Activated B cell treated with CpG ODN at 0.5 μM for 24 hours (primary cell): ENCODE data around the gene PRKAR2B. TPM values are rescaled to one million over a fixed set of nuclear protein-coding genes. Genes with fewer than 3 reads are reported as not detected.
A peak's percentile ranks its signal among the peaks of the same experiment; 100 is the strongest.

Experiments
- ATAC-seq: fragments of 200-7000 bp; cut with Tn5 transposase; one replicate; pipeline ENCODE4 v1.10.0; 2021; ENCODE audit warnings: low read depth, mild to moderate bottlenecking, moderate library complexity
- CTCF ChIA-PET: fragments of 350-600 bp; sonication (Branson Sonifier 250); formaldehyde crosslinking; loops from one replicate; lab custom pipeline; 2021; ENCODE audit warnings: antibody characterized with exemption; lab: Charles Lee
- POLR2A ChIA-PET: fragments of 350-600 bp; sonication (Branson Sonifier 250); formaldehyde crosslinking; loops from one replicate; lab custom pipeline; 2021; ENCODE audit warnings: antibody characterized with exemption; lab: Charles Lee
- DNase-seq: peaks from one replicate; pipeline ENCODE4 v3.0.0; 2022
- H3K27ac Mint-ChIP-seq: one replicate; pipeline ENCODE4 v1.8.0; 2020; ENCODE audit warnings: mixed read lengths
- H3K27me3 Mint-ChIP-seq: one replicate; pipeline ENCODE4 v1.8.0; 2021; ENCODE audit warnings: mixed read lengths
- H3K36me3 Mint-ChIP-seq: one replicate; pipeline ENCODE4 v1.8.0; 2021; ENCODE audit warnings: low read depth, mixed read lengths
- H3K4me1 Mint-ChIP-seq: one replicate; pipeline ENCODE4 v1.8.0; 2021; ENCODE audit warnings: mixed read lengths
- H3K4me3 Mint-ChIP-seq: one replicate; pipeline ENCODE4 v1.8.0; 2020; ENCODE audit warnings: mild to moderate bottlenecking, mixed read lengths
- H3K9me3 Mint-ChIP-seq: one replicate; pipeline ENCODE4 v1.8.0; 2020; ENCODE audit warnings: mixed read lengths
- intact Hi-C: fragments of 100-400 bp; cut with micrococcal nuclease; formaldehyde crosslinking; loops from one replicate; pipeline ENCODE4 v1.15.1; 2024
- total RNA-seq: library from RNA; stranded (reverse); gene quantifications from 2 replicates; pipeline ENCODE4 v1.2.3, GENCODE V29; 2022
- TF ChIP-seq, protein P1 (sequence below): fragments of 200-600 bp; IDR thresholded peaks from one replicate; pipeline ENCODE4 v1.8.0; 2022; ENCODE audit warnings: antibody characterized with exemption, mild to moderate bottlenecking

The PRKAR2B gene
- total RNA-seq, 1 donor from 2014 or later = 0.71 TPM

DNA sequence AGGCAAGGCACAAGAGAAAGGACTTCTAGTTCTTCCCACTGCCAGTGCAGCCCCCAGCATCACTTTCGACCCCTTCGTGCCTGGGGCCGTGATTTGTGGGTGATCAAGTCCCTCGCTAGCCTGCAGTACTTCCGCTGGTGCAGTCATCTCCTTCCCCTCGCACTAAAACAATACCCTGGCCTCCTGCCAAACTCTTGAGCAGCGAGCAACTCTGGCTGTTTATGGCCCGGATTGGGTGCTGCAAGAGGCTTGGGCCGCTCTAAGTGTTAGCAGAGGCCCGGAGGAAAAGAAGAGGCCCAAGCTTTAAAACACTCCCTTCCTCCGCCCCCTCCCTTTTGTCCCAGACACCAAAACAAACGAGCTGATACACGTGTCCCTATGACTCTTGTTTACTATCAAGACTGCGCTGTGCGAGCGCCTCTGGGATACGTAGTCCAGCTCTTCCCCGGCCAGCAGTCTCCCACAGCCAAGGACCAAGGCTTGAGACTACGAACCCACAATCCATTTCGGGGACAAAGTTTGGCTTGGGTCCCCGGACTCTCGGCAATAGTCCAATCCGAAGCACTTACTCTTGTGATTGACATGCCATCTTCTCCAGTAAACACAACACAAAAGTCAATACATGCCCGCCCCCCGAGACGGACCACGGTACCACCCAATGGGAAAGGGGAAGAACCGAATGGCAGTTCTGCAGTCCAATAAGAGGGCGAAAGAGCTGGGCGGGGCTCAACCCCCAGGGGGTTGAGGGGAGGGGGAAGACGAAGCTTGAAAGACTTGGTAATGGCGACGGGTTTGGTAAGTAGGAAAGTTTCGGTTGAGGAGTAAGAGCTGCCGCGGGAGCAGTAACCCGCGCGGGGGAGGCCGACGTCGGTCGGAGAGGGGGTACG, 124.0 kb downstream of the PRKAR2B start, which contains the start of gene HBP1:
Gene HBP1, plus strand, starts transcription at position 771 of the 887 bp plus-strand sequence. CDS start 10,891 bp downstream, outside the sequence.
- Mint-ChIP-seq H3K36me3 (peaks cover 23% of the 10 kb centered on the region), H3K4me1 (peaks cover 45% of the 10 kb centered on the region), H3K9me3 (no peaks in the 10 kb centered on the region), H3K27me3 (peaks cover 6% of the 10 kb centered on the region), H3K4me3 (peak within 1 kb of the TSS; percentile 99), H3K27ac (peak within 1 kb of the TSS; percentile 99)
- CTCF ChIA-PET = interaction anchor here (0.6 to 5.8 kb wide), 9 partner anchors 18 to 575 kb away, joined by 3 to 34 read pairs (median 3); partner anchors contain the start of genes CBLL1 and CCDC71L
- TF ChIP-seq, protein P1, sequence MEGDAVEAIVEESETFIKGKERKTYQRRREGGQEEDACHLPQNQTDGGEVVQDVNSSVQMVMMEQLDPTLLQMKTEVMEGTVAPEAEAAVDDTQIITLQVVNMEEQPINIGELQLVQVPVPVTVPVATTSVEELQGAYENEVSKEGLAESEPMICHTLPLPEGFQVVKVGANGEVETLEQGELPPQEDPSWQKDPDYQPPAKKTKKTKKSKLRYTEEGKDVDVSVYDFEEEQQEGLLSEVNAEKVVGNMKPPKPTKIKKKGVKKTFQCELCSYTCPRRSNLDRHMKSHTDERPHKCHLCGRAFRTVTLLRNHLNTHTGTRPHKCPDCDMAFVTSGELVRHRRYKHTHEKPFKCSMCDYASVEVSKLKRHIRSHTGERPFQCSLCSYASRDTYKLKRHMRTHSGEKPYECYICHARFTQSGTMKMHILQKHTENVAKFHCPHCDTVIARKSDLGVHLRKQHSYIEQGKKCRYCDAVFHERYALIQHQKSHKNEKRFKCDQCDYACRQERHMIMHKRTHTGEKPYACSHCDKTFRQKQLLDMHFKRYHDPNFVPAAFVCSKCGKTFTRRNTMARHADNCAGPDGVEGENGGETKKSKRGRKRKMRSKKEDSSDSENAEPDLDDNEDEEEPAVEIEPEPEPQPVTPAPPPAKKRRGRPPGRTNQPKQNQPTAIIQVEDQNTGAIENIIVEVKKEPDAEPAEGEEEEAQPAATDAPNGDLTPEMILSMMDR = no peak
- POLR2A ChIA-PET = interaction anchor here (0.5 to 4.3 kb wide), 39 partner anchors 9 to 1491 kb away, joined by 3 to 52 read pairs (median 5); partner anchors contain the start of genes CBLL1, COG5, DNAJB9 and DUS4L
- ATAC-seq (peak; percentile 80), DNase-seq (peak; percentile 84)
- intact Hi-C loops = loop anchor here (1.0 to 10.0 kb wide), 18 partner anchors 21 to 1636 kb away; partner anchors contain the start of genes CCDC71L, COG5, DLD and DNAJB9

DNA sequence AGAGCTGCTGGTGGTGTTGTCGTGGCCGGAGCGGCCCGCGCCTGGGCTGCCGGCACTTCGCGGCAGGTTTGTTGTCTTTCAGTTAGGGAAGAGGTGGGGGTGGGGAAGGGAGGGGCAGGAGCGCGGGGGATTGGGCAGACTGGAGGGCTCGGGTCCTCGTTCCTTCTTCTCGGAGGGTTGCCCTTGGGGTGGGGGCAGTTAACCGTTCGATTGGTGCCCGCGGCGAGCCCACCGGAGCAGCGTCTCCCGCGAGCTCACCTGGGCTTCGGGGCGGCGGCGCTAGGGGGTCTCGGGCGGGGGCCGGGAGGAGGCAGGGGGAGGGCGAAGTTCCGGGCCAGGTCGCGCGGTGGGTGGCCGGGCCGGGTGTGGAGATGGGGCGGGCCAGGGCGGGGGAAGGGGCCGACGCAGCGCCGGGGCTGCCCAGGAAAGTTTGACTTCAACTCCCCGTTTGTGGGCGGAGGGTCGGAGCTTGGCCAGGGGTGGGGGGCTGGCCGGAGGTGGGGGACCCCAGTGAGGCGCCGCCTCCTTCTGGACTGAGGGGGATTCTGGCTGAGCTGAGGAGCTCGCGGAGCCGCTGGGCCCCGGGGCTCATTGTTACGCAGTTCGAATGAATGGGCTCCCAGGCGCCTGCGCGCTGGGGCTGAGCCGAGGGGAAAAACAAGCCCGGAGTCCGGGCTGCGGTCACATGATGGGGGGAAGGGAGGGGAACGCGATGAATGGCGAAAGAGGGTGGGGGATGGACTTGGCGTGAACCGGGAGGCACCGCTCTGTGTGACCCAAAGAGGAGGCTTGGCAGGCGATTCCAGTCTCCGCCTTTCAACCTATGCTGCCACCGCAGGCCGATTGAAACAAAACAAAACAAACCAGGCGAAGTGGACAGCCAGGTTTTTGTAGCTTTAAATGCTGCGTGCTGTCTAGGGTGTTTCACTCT, 124.9 kb downstream of the PRKAR2B start:
- H3K36me3 Mint-ChIP-seq = peaks cover 24% of the 10 kb centered on the region
- ChIA-PET CTCF (interaction anchor here (0.7 to 5.8 kb wide), 6 partner anchors 19 to 509 kb away, joined by 3 to 34 read pairs (median 3); no protein-coding TSS in a partner anchor), POLR2A (interaction anchor here (0.5 to 4.3 kb wide), 35 partner anchors 8 to 1638 kb away, joined by 3 to 52 read pairs (median 5); partner anchors contain the start of genes CBLL1, NAMPT and PIK3CG)
- ATAC-seq (peak; percentile 25), DNase-seq (peak; percentile 89)
- H3K27ac Mint-ChIP-seq = peak overlapping the region; percentile 99
- H3K27me3 Mint-ChIP-seq = peaks cover 6% of the 10 kb centered on the region
- intact Hi-C loops = loop anchor here (1.0 to 10.0 kb wide), 13 partner anchors 11 to 1637 kb away; partner anchors contain the start of genes COG5, DNAJB9, DUS4L and RINT1
- no peaks in the 10 kb centered on the region for H3K9me3 Mint-ChIP-seq
- H3K4me3 Mint-ChIP-seq = peak overlapping the region; percentile 99
- H3K4me1 Mint-ChIP-seq = peaks cover 54% of the 10 kb centered on the region
- TF ChIP-seq, protein P1 = no peak

DNA sequence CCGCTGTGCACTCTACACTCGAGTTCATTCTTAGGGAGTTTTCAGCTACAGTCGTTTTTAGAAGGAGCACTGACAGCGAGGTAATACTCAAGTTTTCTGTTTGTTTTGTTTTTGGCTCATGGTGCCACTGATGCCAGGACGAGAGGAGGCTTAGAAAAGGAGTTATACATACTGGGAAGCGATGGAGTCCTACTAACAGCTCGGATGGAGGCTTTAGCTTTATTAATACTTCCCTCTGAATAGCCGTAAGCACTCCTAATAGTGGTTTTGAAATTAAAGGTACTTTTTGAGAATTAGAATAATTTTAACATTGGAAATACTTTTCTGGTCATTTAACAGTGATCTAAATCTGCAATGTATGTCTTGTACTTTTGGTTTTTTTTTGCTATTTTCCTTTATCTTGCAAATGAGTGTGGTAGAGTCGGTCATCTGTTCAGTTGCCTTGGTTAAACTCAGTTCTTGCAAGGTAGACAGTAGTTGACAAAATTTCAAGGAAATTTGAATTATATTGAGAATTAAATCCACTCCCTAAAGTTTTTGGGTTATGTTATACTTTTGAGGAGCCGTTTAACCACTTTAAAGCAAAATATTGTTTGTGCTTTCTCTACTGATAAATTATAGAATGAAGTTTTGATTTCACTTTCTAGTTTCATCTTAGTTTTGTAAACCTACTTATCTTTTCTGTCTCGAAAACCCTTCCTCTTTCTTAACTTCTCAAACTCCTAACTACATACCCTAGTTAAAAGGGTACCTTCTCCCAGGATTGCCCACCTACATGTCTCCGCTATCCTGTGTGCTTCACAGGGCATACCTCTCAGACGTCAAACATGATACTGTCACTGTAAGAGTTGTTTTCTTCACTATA, 125.8 kb downstream of the PRKAR2B start:
- Mint-ChIP-seq H3K27ac (peak overlapping the region; percentile 99), H3K36me3 (peaks cover 26% of the 10 kb centered on the region), H3K4me3 (peak overlapping the region; percentile 99), H3K9me3 (no peaks in the 10 kb centered on the region), H3K4me1 (peaks cover 63% of the 10 kb centered on the region), H3K27me3 (peaks cover 2% of the 10 kb centered on the region)
- POLR2A ChIA-PET = interaction anchor here (0.6 to 4.3 kb wide), 13 partner anchors 7 to 1639 kb away, joined by 3 to 52 read pairs (median 14); partner anchors contain the start of genes CBLL1, NAMPT and PIK3CG
- no peak for ATAC-seq
- intact Hi-C loops = loop anchor here (1.0 to 10.0 kb wide), 2 partner anchors 10 to 1335 kb away; no protein-coding TSS in a partner anchor
- TF ChIP-seq, protein P1 = no peak
- CTCF ChIA-PET = interaction anchor here (0.8 to 5.8 kb wide), 2 partner anchors 23 to 510 kb away, joined by 3 to 34 read pairs; no protein-coding TSS in a partner anchor
- DNase-seq = no peak

DNA sequence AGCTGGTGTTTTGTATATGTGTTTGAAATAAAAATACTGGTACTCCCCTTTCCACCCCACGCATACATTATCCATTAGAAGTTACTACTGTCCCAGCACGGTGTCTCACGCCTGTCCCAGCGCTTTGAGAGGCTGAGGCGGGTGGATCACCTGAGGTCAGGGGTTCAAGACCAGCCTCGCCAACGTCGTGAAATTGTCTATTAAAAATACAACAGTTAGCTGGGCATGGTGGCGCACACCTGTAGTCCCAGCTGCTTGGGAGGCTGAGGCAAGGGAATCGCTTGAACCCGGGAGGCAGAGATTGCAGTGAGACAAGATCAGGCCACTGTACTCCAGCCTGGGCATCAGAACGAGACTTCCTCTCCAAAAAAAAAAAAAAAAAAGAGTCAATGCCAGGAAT, 127.0 kb downstream of the PRKAR2B start:
- POLR2A ChIA-PET = interaction anchor here (0.7 kb wide), 3 partner anchors 259 to 1647 kb away, joined by 4 to 7 read pairs (median 5); no protein-coding TSS in a partner anchor
- H3K27me3 Mint-ChIP-seq = no peaks in the 10 kb centered on the region
- peak overlapping the region; percentile 24 for H3K4me3 Mint-ChIP-seq
- CTCF ChIA-PET = no interaction called here
- H3K27ac Mint-ChIP-seq = peak overlapping the region; percentile 30
- peaks cover 68% of the 10 kb centered on the region for H3K4me1 Mint-ChIP-seq
- TF ChIP-seq, protein P1 = no peak
- ATAC-seq = no peak
- intact Hi-C loops = loop anchor here (10.0 kb wide), 1 partner anchor 1333 kb away; no protein-coding TSS in a partner anchor
- DNase-seq = no peak
- no peaks in the 10 kb centered on the region for H3K9me3 Mint-ChIP-seq
- peaks cover 30% of the 10 kb centered on the region for H3K36me3 Mint-ChIP-seq
